ENCODE measurements around the gene ARMC5. TPM values are rescaled to one million over a fixed set of nuclear protein-coding genes. Genes with fewer than 3 reads are reported as not detected.

Gene ARMC5
- total RNA-seq, 1 donor from 2014 or later = 10.8 TPM

DNA sequence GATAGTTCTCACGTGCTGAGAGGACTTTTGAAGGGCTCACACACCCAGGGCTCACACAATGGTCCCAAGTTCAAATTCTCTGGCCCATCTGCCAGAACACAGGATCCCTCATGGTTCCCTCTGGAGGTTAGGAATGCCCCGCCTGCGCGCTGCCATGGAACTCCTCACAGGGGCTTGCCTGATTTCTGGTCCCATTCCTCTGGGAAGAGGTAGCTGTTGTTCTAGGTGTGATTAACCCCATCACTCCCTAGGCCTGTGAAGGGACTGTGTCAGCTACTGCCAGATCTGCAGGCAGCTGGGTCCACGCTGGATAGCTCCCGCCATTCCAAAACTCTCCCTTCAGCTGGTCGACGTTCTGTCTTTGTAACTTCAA lies 2.3 kb upstream of the ARMC5 start:
- DNase-seq (peak; percentile 35), ATAC-seq (no peak)
- Histone ChIP-seq H3K4me3 (no peak overlapping the region), H3K36me3 (peaks cover 1% of the 10 kb centered on the region), H3K9me3 (no peaks in the 10 kb centered on the region), H3K27me3 (no peaks in the 10 kb centered on the region), H3K4me1 (peaks cover 63% of the 10 kb centered on the region), H3K27ac (no peak overlapping the region)
- TF ChIP-seq, protein P1, sequence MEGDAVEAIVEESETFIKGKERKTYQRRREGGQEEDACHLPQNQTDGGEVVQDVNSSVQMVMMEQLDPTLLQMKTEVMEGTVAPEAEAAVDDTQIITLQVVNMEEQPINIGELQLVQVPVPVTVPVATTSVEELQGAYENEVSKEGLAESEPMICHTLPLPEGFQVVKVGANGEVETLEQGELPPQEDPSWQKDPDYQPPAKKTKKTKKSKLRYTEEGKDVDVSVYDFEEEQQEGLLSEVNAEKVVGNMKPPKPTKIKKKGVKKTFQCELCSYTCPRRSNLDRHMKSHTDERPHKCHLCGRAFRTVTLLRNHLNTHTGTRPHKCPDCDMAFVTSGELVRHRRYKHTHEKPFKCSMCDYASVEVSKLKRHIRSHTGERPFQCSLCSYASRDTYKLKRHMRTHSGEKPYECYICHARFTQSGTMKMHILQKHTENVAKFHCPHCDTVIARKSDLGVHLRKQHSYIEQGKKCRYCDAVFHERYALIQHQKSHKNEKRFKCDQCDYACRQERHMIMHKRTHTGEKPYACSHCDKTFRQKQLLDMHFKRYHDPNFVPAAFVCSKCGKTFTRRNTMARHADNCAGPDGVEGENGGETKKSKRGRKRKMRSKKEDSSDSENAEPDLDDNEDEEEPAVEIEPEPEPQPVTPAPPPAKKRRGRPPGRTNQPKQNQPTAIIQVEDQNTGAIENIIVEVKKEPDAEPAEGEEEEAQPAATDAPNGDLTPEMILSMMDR (IDR thresholded peaks at IDR 0.05) = no peak
- intact Hi-C loops (cut with DNase I) = no loop called here

DNA sequence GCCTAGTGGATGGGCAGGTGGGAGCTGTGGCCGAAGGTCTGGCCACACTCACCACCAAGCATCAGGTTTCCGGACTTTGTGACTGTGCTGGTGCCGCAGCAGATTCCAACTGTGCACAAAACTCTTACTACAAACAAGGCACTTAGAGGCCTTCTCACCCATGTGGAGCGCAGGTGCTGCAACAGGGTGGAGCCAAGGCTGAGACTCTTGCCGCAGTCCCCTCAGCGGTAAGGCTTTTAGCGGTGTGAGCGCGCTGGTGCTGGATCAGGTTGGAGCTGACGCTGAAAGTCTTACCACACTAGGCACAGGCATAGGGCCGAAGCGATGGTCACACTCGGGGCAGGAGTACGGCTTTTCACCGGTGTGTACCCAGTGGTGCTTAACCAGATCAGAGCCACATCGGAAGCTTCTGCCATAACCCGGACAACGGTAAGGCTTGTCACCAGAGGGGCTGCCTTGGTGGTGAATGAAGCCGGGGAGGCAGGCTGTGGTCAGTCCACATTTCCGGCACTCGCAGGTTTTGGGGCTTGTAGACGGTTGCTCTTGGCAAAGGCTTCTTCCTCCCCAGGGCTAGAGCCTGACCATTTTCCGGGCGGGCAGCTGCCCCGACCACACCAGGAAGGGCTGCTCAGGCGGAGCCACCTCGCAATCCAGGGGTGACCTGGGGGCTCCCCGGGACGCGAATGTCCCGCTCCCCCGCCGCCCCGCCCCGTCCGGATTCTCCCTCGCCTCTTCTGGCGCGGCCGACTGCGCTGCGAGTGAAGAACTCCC lies 1.0 kb upstream of the ARMC5 start:
- peak overlapping the region; percentile 100 for H3K27ac ChIP-seq
- DNase-seq (peak; percentile 85), ATAC-seq (peak; percentile 3)
- H3K4me1 ChIP-seq = peaks cover 53% of the 10 kb centered on the region
- intact Hi-C loops (cut with DNase I) = no loop called here
- no peaks in the 10 kb centered on the region for H3K9me3 ChIP-seq
- peak overlapping the region; percentile 94 for H3K4me3 ChIP-seq
- no peaks in the 10 kb centered on the region for H3K27me3 ChIP-seq
- H3K36me3 ChIP-seq = peaks cover 14% of the 10 kb centered on the region
- TF ChIP-seq, protein P1 (IDR thresholded peaks at IDR 0.05) = no peak

DNA sequence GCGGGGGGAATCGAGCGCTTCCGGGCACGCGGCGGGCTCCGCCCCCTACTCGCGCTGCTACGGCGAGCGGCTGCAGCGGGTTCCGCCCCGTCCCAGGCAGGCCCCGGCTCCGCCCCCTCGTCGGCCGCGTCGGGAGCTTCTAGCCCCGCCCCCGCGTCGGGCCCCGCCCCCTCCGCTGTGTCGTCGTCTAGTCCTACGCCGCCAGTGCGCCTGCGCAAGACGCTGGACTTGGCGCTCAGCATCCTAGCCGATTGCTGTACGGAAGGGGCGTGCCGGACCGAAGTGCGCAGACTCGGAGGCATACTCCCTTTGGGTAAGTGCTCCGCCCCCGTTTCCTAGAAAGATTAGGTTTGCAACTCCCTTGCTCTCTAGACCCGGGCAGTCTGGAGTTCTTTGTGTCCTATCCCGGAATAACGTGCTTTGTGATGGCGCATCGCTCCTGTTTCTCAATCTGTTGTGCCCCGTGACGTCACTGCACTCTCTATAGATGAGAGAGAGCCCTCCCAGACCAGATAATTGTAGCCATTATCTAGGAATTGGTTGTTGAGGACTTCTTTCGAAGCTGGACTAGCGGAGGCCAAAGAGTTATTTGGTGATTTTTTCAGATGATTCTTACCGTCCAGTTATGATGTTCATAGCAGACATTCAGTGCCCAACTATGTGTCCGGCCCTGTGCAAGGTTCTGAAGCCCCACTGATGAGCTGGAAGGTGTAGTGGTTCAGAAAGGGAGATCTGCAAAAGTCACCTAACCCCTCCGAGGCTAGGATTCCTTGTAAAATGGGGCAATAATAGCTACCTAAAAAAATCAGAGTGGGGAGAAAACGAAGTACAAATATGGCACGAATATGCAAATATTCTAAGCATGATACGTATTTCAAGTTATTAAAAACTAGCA lies 633 bp downstream of the ARMC5 start:
- peak overlapping the region; percentile 94 for H3K4me3 ChIP-seq
- H3K9me3 ChIP-seq = no peaks in the 10 kb centered on the region
- TF ChIP-seq, protein P1 (IDR thresholded peaks at IDR 0.05) = no peak
- H3K27ac ChIP-seq = peak overlapping the region; percentile 100
- intact Hi-C loops (cut with DNase I) = no loop called here
- H3K27me3 ChIP-seq = no peaks in the 10 kb centered on the region
- ATAC-seq (peak; percentile 93), DNase-seq (peak; percentile 100)
- H3K36me3 ChIP-seq = peaks cover 27% of the 10 kb centered on the region
- H3K4me1 ChIP-seq = peaks cover 41% of the 10 kb centered on the region

DNA sequence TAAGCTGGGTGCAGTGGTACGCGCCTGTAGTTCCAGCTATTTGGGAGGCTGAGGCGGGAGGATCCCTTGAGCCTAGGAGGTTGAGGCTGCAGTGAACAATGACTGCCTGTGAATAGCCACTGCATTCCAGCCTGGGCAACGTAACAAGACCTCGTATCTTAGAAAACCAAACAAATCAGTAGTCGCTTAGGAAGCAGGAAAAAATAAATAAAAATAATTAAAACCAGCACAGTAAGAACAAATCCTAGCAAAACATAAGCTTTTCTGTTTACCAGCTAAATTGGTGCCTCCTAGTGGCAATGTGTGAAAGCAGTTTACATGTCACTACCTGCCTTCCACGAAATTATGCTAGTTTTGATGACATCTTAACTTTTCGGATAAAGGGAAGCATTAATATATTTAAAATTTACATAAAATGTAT lies 1.3 kb downstream of the ARMC5 start:
- no peaks in the 10 kb centered on the region for H3K27me3 ChIP-seq
- H3K4me1 ChIP-seq = peaks cover 36% of the 10 kb centered on the region
- DNase-seq = peak; percentile 37
- ATAC-seq = no peak
- TF ChIP-seq, protein P1 (IDR thresholded peaks at IDR 0.05) = peak; percentile 65
- no peaks in the 10 kb centered on the region for H3K9me3 ChIP-seq
- H3K36me3 ChIP-seq = peaks cover 29% of the 10 kb centered on the region
- H3K27ac ChIP-seq = peak overlapping the region; percentile 100
- intact Hi-C loops (cut with DNase I) = no loop called here
- peak overlapping the region; percentile 94 for H3K4me3 ChIP-seq

DNA sequence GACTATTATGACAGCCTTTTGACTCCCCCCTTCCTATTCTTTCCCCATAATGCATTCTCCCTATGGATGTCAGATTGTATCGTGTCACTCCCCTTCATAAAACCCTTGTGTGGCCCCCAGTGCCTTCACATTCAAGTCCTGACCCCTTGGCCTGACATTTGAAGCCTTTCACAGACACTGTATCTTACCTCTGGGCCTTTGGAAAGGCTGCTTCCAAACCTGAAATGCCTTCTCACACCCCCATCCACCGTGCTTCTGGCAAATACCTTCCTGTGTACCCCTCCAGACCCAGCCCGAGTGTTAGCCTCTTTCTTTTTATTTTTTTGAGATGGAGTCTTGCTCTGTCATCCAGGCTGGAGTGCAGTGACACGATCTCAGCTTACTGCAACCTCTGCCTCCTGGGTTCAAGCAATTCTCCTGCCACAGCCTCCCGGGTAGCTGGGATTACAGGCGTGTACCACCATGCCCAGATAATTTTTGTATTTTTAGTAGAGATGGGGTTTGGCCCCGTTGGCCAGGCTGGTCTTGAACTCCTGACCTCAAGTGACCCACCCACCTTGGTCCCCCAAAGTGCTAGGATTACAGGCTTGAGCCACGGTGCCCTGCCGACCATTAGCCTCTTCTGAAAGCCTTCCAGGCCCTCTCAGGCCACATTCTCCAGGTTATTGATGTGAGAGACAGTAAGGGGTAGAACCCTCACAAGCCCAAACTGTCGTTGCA lies 2.1 kb downstream of the ARMC5 start:
- TF ChIP-seq, protein P1 (IDR thresholded peaks at IDR 0.05) = no peak
- Histone ChIP-seq H3K4me1 (peaks cover 28% of the 10 kb centered on the region), H3K27me3 (no peaks in the 10 kb centered on the region), H3K27ac (no peak overlapping the region), H3K4me3 (no peak overlapping the region), H3K36me3 (peaks cover 29% of the 10 kb centered on the region), H3K9me3 (no peaks in the 10 kb centered on the region)
- intact Hi-C loops (cut with DNase I) = no loop called here
- ATAC-seq = no peak
- DNase-seq = peak; percentile 48
